Activated naive CD4-positive, alpha-beta T cell (primary cell): ENCODE data around the gene BMPR1A.

Source experiments
- DNase-seq, 4 experiments: peaks; one replicate each; lab custom pipeline; 2025; lab: John Stamatoyannopoulos, UW

The BMPR1A gene

GRCh38 chr10:86803156-86803555, 46.7 kb downstream of the BMPR1A start:
- DNase-seq: no peak

GRCh38 chr10:86804805-86805204, 48.4 kb downstream of the BMPR1A start:
- no peak for DNase-seq

- no peak for DNase-seq
These were observed 56.7 kb downstream of the BMPR1A start for GRCh38 chr10:86813101-86813500.

DNA sequence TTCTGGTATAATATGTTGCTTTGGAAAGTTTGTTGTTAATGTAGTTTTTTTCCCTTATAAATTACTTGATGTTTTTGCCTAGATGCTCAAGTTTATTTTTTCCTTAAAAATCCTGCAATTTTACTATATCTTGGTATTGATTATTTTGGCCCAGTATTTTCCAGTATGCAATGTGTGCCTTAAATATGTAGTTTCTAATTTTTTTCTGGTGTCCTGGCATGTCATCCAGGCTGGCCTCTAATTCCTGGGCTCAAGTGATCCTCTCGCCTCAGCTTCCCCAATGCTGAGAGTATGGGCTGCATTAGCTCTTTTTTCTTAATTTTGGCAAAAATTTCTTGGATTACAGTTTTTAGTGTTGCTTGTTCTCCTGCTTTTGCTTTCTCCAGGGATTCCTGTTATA, 57.6 kb downstream of the BMPR1A start:
- DNase-seq: no peak

DNA sequence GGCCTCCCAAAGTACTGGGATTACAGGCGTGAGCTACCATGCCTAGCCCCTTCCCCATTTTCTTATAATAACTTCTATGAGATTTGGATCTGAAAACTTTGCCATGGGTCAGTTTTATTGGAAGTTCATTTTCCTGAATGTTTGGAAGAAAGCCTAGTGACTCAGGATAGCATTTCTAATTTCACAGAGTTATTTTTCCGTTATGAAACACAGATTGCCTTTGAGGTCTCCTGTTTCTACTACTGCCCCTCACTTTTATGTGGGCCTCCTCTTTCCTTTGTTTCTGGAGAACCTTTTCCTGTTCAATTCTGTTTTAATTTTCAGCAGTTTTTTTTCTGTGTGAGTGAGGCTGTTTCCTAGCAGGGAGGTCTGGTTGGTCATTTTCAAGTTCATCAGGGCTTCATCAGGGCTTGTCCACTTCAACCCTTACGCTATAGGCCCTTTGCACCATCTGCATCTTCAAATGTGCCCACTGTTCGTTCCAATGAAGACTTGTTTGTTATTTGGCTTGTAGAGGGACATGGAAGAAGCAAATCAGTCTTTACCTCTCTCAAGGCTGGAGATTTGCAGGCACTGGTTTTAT, 58.7 kb downstream of the BMPR1A start:
- DNase-seq: no peak

- no peak for DNase-seq
These were observed 59.2 kb downstream of the BMPR1A start for GRCh38 chr10:86815640-86816039.

- DNase-seq: no peak
These were observed 60.8 kb downstream of the BMPR1A start for GRCh38 chr10:86817246-86817645.

DNA sequence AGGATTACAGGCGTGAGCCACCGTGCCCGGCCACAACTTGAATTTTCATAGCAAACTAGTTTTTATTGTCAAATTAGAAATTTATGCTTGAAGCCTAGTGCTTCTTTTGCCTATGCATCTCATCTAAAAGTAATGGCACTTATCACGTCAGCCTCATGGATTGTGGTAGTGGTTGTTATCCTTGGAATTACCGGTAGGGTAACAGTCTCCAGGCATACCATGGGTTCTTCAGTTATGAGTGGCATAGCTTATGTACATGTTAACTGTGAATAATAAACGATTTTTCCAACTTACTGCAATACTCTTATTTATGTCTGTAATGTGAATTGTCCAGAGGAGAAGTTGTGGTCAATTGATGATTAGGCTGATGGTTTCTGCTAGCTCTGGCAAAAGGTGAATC, 63.1 kb downstream of the BMPR1A start:
- no peak for DNase-seq

DNA sequence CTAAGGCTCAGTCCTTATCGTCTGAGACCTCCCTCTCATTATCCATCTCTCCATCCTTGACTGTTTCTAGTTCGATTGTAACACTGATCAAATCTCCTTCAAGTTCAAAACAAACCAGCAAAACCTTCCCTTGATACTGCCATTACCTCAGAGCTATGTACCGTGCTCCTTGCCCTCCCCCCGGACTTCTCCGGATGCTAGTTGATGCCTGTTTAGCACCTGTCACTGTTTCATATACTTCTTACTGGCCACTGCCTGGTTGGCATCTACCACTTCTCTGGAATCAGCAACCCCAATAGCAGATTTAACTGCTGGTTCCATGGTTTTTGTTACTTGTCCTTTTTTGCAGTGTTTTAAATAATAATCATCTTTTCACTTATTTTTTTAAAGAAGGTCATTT, 64.1 kb downstream of the BMPR1A start:
- DNase-seq: no peak

GRCh38 chr10:86821388-86821999, 65.1 kb downstream of the BMPR1A start:
- DNase-seq: no peak

GRCh38 chr10:86823565-86823964, 67.1 kb downstream of the BMPR1A start:
- DNase-seq: no peak

DNA sequence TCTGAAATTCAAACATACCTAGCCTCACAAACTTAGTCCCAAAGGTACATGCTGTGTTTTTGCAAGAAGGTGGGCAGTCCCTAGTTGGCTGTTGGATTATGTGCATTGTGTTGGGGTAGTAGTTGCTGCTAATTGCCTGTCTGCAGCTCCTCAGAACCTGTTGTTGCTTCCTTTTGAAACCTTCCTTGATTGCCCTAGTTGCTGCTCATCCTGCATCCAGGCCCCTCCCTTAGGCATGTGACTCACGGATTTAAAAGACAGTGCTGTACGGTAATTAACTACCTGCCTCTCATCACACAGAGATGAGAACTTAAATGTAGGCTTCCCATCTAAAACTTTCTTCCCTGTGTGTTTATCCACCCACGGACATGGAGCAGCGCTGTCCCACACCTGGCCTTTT, 67.7 kb downstream of the BMPR1A start:
- DNase-seq: no peak

- DNase-seq: no peak
These were observed 68.9 kb downstream of the BMPR1A start for GRCh38 chr10:86825366-86825765.

GRCh38 chr10:86827639-86828038, 71.2 kb downstream of the BMPR1A start:
- DNase-seq: no peak

GRCh38 chr10:86828145-86828544, 71.7 kb downstream of the BMPR1A start:
- DNase-seq: no peak

- DNase-seq: no peak
These were observed 73.1 kb downstream of the BMPR1A start for GRCh38 chr10:86829472-86829871.

DNA sequence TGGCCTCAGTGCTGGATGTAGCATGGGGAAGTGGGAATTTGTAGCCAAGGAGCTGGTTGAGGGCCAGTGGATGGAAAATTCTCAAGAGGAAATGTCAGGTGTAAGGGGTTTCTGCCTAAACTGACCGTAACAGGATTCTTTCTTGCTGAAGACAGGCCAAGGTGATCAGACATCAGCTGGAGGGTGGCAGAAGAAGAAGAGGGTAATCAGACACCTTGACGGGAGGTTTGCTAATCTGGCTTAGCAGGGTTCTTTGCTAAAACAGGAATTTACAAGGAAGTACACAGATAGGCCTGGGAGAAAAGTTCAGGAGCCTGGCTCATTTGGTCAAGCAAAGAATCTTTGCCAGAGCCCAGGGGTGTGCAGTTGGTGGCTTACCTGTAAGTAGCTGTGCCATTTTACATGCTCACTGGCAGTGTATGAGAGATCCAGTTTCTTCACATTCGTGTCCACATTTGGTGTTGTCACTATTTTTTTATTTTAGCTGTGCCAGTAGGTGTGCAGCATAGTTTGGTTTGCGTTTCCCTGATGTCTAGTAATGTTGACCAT, 73.7 kb downstream of the BMPR1A start:
- DNase-seq: no peak

DNA sequence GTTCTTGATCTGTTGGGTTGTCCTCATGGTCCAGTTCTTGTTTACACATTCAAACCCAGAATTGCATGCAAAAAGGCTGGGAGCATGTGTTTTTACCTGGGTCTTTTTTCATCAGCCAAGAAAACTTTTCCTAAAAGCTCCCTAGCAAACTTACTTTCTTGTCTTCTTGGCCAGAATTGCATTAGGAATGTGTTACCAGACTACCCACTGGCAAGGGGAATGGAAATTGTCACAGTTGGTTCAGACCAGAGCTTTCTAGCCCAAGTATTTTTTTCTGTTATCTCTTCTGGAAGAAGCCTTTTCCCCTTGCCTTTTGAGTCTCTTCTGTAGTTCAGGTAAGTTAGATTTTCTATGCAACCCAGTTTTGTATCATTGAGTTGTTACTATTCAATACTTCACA, 77.5 kb downstream of the BMPR1A start:
- DNase-seq: no peak

DNA sequence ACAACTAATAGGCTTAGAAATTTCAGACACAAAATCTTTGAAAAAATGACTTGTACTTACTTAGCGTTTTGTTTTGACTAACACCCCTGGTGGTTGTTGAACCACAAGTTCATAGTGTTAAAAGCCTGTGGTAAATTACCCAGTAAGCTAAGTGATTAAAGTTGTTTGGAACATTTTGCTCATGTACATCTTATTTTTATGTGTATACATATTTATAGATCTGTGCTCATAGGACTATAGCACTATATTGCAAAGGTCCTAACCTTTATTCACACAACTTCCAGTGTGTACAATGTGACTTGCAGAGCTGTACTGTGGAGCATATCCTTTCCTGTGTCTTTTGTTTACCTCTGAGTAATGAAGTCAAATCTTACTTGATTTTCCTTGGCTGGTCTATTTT, 79.6 kb downstream of the BMPR1A start:
- no peak for DNase-seq

- DNase-seq: no peak
These were observed 81.2 kb downstream of the BMPR1A start for GRCh38 chr10:86837663-86838062.

DNA sequence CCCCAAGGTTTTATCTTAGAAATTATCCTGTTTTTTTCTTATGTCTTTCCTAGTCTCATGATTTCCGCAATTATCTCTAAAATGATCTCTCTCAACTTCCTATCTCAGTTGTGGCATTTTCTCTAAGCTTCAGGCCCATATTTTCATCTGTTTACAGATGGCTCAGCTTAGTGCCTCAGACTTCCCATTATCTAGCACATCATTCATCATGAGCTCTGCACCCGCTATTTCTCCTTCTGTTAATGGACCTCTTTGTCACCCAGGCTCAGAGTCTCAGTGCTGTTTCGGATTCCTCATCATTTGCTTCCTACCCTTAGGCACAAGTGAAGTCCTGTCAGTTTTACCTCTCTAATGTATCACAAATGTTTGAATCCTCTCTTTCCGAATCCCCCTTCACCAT, 84.1 kb downstream of the BMPR1A start:
- DNase-seq: no peak

DNA sequence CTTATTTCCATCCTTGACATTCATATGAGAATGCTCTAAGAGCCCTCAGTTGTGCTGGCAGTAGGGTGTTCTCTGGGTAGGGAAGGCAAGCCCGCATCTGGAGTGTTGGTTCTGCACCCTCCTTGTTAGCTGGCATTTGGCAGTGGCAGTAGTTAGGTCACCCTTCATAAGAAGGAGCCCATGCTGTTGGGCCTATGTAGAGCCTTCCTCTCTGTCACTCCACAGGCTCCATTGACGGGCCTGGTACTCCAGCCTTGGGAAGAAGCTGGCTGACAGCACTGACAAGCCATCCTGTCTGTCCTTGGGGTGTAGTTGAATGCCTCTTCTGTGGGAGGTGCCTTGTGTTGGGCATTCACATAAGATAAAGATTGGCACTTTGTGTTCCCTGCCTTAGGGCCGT, 89.7 kb downstream of the BMPR1A start:
- no peak for DNase-seq

DNA sequence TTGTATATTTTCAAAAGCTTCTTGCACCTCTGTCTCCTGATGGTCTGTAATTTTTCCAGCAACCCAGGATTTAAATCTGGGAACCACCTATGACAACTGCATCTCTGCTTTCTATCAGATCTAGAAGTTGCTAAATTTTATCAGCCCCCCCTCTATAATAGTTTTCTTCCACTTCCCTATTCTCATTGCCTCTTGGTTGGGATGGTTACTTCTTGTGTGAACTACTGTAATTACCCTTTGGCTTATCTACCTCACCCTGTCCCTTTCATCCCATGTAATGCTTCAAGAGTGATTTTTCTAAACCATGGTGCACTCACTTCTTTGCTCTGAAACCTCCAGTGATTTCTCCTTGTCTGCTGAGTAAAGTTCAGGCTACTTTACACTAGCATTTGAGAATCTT, 92.3 kb downstream of the BMPR1A start:
- DNase-seq: no peak
